SK-N-SH (cell line): ENCODE results near the gene GPR162. TPM values are rescaled to one million over a fixed set of nuclear protein-coding genes. Genes with fewer than 3 reads are reported as not detected.

Experiments used
- CTCF ChIA-PET: fragments of 300-600, 350-600 bp; formaldehyde crosslinking; extraction: SDS; loops from one replicate; lab custom pipeline; 2021; lab: Yijun Ruan, JAX
- POLR2A ChIA-PET: fragments of 350-600 bp; sonication (Branson Sonifier 250); formaldehyde crosslinking; extraction: SDS; loops from one replicate; lab custom pipeline; 2020; ENCODE audit warnings: antibody characterized with exemption, inconsistent platforms; lab: Yijun Ruan, JAX
- DNase-seq: peaks from one replicate; pipeline ENCODE4 v3.0.0; 2012
- H2AFZ ChIP-seq: fragments of 200-600 bp; sonication (generic); 2 replicates; pipeline ENCODE4 v1.8.1; 2016; ENCODE audit warnings: antibody characterized with exemption, mild to moderate bottlenecking, low read depth
- H3F3A ChIP-seq: fragments of 200-600 bp; sonication (generic); replicated peaks from 2 replicates; pipeline ENCODE3; 2016; ENCODE audit warnings: antibody characterized with exemption, mild to moderate bottlenecking; ENCODE audit not compliant: insufficient read depth
- H3K27ac ChIP-seq, 2 experiments: fragments of 200-500 bp in 1 of 2; fragments of 200-600 bp in 1 of 2; sonication (Bioruptor generic) in 1 of 2; sonication (generic), shearing (Covaris generic) in 1 of 2; 2 replicates each; pipeline versions ENCODE4 v1.5.1 to v1.6.1; 2014 to 2016; ENCODE audit warnings: low read depth in 2 of 2, inconsistent platforms in 1 of 2, low read length in 1 of 2, mild to moderate bottlenecking in 1 of 2, mixed read lengths in 1 of 2
- H3K27me3 ChIP-seq: fragments of 200-600 bp; sonication (generic), shearing (Covaris generic); 2 replicates; pipeline ENCODE4 v1.6.1; 2016; ENCODE audit warnings: mixed run types; ENCODE audit not compliant: insufficient read depth
- H3K36me3 ChIP-seq, 2 experiments: fragments of 200-500 bp in 1 of 2; fragments of 200-600 bp in 1 of 2; sonication (Bioruptor generic) in 1 of 2; sonication (generic) in 1 of 2; replicated peaks in 1 of 2; 2 replicates each; pipeline versions ENCODE3 to v1.5.1; 2014 to 2016; ENCODE audit warnings: low read length in 1 of 2, mild to moderate bottlenecking in 1 of 2; ENCODE audit not compliant: insufficient read depth in 2 of 2, control insufficient read depth in 1 of 2
- H3K4me1 ChIP-seq, 2 experiments: fragments of 200-500 bp in 1 of 2; fragments of 200-600 bp in 1 of 2; sonication (Bioruptor generic) in 1 of 2; sonication (generic), shearing (Covaris generic) in 1 of 2; 2 replicates each; pipeline versions ENCODE4 v1.5.1 to v1.6.1; 2014 to 2016; ENCODE audit warnings: low read depth in 1 of 2, low read length in 1 of 2, mixed run types in 1 of 2; ENCODE audit not compliant: insufficient read depth in 2 of 2, control insufficient read depth in 1 of 2
- H3K4me2 ChIP-seq: fragments of 200-600 bp; sonication (generic), shearing (Covaris generic); 2 replicates; pipeline ENCODE4 v1.6.1; 2017; ENCODE audit warnings: mixed run types
- H3K4me3 ChIP-seq, 2 experiments: fragments of 200-500 bp in 1 of 2; fragments of 200-600 bp in 1 of 2; sonication (Bioruptor generic) in 1 of 2; sonication (generic), shearing (Covaris generic) in 1 of 2; 2 replicates each; pipeline versions ENCODE4 v1.5.1 to v1.8.1; 2014 to 2016; ENCODE audit warnings: low read depth in 2 of 2, inconsistent platforms in 1 of 2, low read length in 1 of 2, mild to moderate bottlenecking in 1 of 2, mixed read lengths in 1 of 2, moderate library complexity in 1 of 2
- H3K79me2 ChIP-seq: fragments of 200-600 bp; sonication (generic); 2 replicates; pipeline ENCODE4 v1.8.1; 2017; ENCODE audit warnings: mild to moderate bottlenecking; ENCODE audit not compliant: insufficient read depth
- H3K9ac ChIP-seq: fragments of 200-600 bp; sonication (generic); 2 replicates; pipeline ENCODE4 v1.6.1; 2017; ENCODE audit warnings: mixed run types
- H3K9me2 ChIP-seq: fragments of 200-600 bp; sonication (generic); 2 replicates; pipeline ENCODE4 v1.6.1; 2017; ENCODE audit warnings: mixed run types
- H3K9me3 ChIP-seq: fragments of 200-600 bp; sonication (generic); 2 replicates; pipeline ENCODE4 v1.6.1; 2017; ENCODE audit warnings: mixed run types, mild to moderate bottlenecking, moderate library complexity
- H4K20me1 ChIP-seq: fragments of 200-600 bp; sonication (generic); 2 replicates; pipeline ENCODE4 v1.6.1; 2017; ENCODE audit warnings: mild to moderate bottlenecking, mixed run types; ENCODE audit not compliant: insufficient read depth
- CHD2 ChIP-seq: fragments of 150-350 bp; IDR thresholded peaks from 2 replicates; pipeline ENCODE4 v1.6.1; 2018; ENCODE audit warnings: low read length; ENCODE audit not compliant: partially characterized antibody
- ELF1 ChIP-seq: IDR thresholded peaks from 2 replicates; pipeline ENCODE4 v1.4.0; 2012
- EP300 ChIP-seq, 2 experiments: IDR thresholded peaks; 2 replicates each; pipeline versions ENCODE4 v1.4.0 to v1.6.1; 2012; ENCODE audit warnings: borderline replicate concordance in 1 of 2, low read depth in 1 of 2, low read length in 1 of 2
- EZH2phosphoT487 ChIP-seq: fragments of 200-600 bp; sonication (generic); IDR thresholded peaks from 2 replicates; pipeline ENCODE4 v1.6.1; 2017; ENCODE audit warnings: low read depth, mixed run types, mild to moderate bottlenecking, antibody characterized with exemption, moderate library complexity, borderline replicate concordance
- FOSL2 ChIP-seq: IDR thresholded peaks from 2 replicates; pipeline ENCODE4 v1.4.0; 2012; ENCODE audit warnings: low read depth, mild to moderate bottlenecking, moderate library complexity, borderline replicate concordance
- GABPA ChIP-seq: IDR thresholded peaks from 2 replicates; pipeline ENCODE4 v1.4.0; 2012; ENCODE audit warnings: low read depth, mild to moderate bottlenecking
- MXI1 ChIP-seq: IDR thresholded peaks from 2 replicates; pipeline ENCODE4 v1.6.1; 2012; ENCODE audit warnings: mild to moderate bottlenecking, low read depth, low read length, improper control_type of control experiment
- NRF1 ChIP-seq: IDR thresholded peaks from 2 replicates; pipeline ENCODE4 v1.6.1; 2012; ENCODE audit warnings: low read depth, mild to moderate bottlenecking, low read length
- PBX3 ChIP-seq: IDR thresholded peaks from 2 replicates; pipeline ENCODE4; 2012
- POLR2AphosphoS5 ChIP-seq: IDR thresholded peaks from 2 replicates; pipeline ENCODE4 v1.6.1; 2012; ENCODE audit warnings: low read depth, low read length
- RAD21 ChIP-seq: IDR thresholded peaks from 2 replicates; pipeline ENCODE4 v1.6.1; 2012; ENCODE audit warnings: mild to moderate bottlenecking, low read length
- RFX5 ChIP-seq: IDR thresholded peaks from 2 replicates; pipeline ENCODE4 v1.6.1; 2012; ENCODE audit warnings: mild to moderate bottlenecking, improper control_type of control experiment, low read length
- SIN3A ChIP-seq: IDR thresholded peaks from 2 replicates; pipeline ENCODE4 v1.6.1; 2012; ENCODE audit warnings: low read depth, mild to moderate bottlenecking, low read length, moderate library complexity, borderline replicate concordance
- SMC3 ChIP-seq: IDR thresholded peaks from 2 replicates; pipeline ENCODE4 v1.6.1; 2012; ENCODE audit warnings: low read depth, low read length, improper control_type of control experiment
- TAF1 ChIP-seq: IDR thresholded peaks from 2 replicates; pipeline ENCODE4 v1.6.1; 2012; ENCODE audit warnings: low read depth, mild to moderate bottlenecking, low read length, moderate library complexity, borderline replicate concordance
- TCF12 ChIP-seq: IDR thresholded peaks from 2 replicates; pipeline ENCODE4 v1.4.0; 2012
- YY1 ChIP-seq: IDR thresholded peaks from 2 replicates; pipeline ENCODE4 v1.4.0; 2012; ENCODE audit warnings: low read depth, mild to moderate bottlenecking
- WGBS: methylation state at CpG from one replicate; pipeline ENCODE4 v1.1.6; 2017; ENCODE audit warnings: low lambda C conversion rate; 5-methylcytosine and 5-hydroxymethylcytosine counted together
- polyA plus RNA-seq, 3 experiments: library from polyadenylated mRNA; depleted of rRNA; stranded (reverse); fragments of >200 nt; gene quantifications; 2 replicates each; pipeline ENCODE4 v1.2.3, GENCODE V29; 2012
- TF ChIP-seq, protein P1 (sequence below): fragments of 200-600 bp; sonication (generic); IDR thresholded peaks from 2 replicates; pipeline ENCODE4 v1.6.1; 2017; ENCODE audit warnings: antibody characterized with exemption, mild to moderate bottlenecking, moderate library complexity
- TF ChIP-seq, protein P2 (sequence below): IDR thresholded peaks from 2 replicates; pipeline ENCODE4 v1.4.0; 2012; ENCODE audit warnings: low read depth

GPR162 gene
- polyA plus RNA-seq, 1 of the 3 experiments (the other 2 are of a cell fraction): 18.6 TPM

DNA sequence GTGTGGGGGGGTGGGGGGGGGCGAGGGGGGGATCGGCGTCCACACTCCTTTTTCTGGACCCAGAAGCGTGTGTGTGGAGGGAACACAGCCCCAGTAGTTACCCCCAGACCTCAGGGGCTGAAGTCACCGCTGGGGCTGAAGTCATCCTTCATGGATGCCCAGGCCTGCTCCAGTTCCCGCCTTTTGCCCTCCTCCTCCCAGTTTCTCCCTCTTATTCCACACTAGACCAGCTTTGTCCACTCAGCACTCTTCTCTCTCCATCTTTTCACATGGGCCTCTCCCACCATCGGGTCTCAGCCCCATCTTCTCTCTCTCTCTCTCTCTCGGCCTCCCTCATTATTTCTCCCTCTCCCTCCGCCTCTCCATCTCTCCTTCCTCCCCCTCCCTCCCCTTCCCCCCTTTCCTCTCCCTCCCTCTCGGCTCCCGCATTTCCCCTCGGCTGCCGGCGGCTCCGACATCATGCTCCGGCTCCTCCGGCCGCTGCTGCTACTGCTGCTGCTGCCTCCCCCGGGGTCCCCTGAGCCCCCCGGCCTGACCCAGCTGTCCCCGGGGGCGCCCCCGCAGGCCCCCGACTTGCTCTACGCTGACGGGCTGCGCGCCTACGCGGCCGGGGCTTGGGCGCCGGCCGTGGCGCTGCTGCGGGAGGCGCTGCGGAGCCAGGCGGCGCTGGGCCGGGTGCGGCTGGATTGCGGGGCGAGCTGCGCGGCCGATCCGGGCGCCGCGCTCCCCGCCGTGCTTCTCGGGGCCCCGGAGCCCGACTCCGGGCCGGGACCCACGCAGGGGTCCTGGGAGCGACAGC lies 6.6 kb downstream of the GPR162 start, which contains the start of gene P3H3:
Gene P3H3, plus strand, starts transcription at position 426 of the 799 bp plus-strand sequence. Its CDS starts 34 bp downstream, at position 460.
- Histone ChIP-seq H2AFZ (peak within 1 kb of the TSS; percentile 33; the same call in 1 of the 2 replicates), H3K27ac (peak within 1 kb of the TSS; percentile 66 to 93), H3K36me3 (peaks cover 9 to 25% of the 10 kb centered on the region in 2 experiments), H3F3A (peaks cover 8% of the 10 kb centered on the region), H3K4me3 (peak within 1 kb of the TSS; percentile 73 to 79), H3K27me3 (no peaks in the 10 kb centered on the region), H3K9ac (peak within 1 kb of the TSS; percentile 95), H3K4me1 (peaks cover 13 to 41% of the 10 kb centered on the region in 2 experiments; a peak in 3 of 4 replicates), H3K9me2 (no peaks in the 10 kb centered on the region), H3K9me3 (no peaks in the 10 kb centered on the region), H4K20me1 (0 out of 2 replicates have a peak, but pooled peaks cover 3% of the 10 kb centered on the region), H3K79me2 (peaks cover 31% of the 10 kb centered on the region), H3K4me2 (peak within 1 kb of the TSS; percentile 94)
- POLR2A ChIA-PET: interaction anchor here (1.0 to 7.0 kb wide), 12 partner anchors 8 to 138 kb away, joined by 3 to 46 read pairs (median 4); partner anchors contain the start of genes CDCA3, COPS7A, MLF2 and PTMS
- DNase-seq: peak; percentile 84
- TF ChIP-seq TAF1: 0 out of 2 replicates have a peak, but pooled peaks have one; percentile 54
- TF ChIP-seq EZH2phosphoT487: no peak
- 0 out of 2 replicates have a peak, but pooled peaks have one; percentile 22 for TF ChIP-seq SIN3A
- no peak for TF ChIP-seq ELF1
- TF ChIP-seq POLR2AphosphoS5: peak; percentile 34
- 3% methylated on average over 22 of the region's 60 CpGs for WGBS
- CTCF ChIA-PET: interaction anchor here (0.9 to 14.1 kb wide), 11 partner anchors 7 to 93 kb away, joined by 3 to 246 read pairs (median 6); partner anchors contain the start of genes CDCA3, GNB3, MLF2 and PTMS

DNA sequence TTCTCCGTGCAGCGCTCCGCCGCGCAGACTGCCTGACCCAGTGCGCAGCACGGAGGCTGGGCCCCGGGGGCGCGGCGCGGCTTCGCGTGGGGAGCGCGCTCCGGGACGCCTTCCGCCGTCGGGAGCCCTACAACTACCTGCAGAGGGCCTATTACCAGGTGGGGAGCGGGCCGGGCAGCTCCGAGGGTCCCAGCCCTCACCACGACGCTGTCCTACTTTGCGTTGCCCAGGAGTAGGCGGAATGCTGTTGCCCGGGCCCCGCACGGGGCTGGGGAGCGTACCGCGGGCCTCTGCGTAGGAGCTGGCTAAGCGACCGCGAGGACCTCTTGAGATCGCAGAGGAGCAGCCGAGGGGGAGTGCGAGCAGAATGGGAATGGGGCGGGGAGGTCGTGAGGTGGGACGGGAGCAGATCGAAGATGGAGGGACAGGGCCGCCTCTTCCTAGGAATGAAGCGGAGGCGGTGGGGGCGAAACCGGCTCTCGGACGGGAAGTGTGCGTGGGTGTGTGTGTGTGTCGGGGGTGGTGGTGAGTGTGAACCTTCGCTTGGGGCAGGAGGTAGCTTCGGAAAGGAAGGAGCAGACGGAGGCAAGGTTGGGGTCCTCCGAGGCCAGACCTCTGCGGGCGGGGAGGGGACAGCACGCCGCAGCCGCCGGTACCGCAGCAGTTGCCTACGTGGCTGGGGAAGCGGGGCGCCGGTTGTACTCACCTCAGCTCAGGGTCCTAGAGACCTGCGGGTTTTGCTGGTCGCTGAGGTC lies 7.3 kb downstream of the GPR162 start:
- Histone ChIP-seq H2AFZ (peak overlapping the region; percentile 33; the same call in 1 of the 2 replicates), H3K79me2 (peaks cover 31% of the 10 kb centered on the region), H3K27me3 (no peaks in the 10 kb centered on the region), H3K9ac (peak overlapping the region; percentile 95), H3K27ac (peak overlapping the region; percentile 66 to 93), H3K36me3 (peaks cover 13 to 33% of the 10 kb centered on the region in 2 experiments), H3K9me3 (no peaks in the 10 kb centered on the region), H3K4me1 (peaks cover 13 to 34% of the 10 kb centered on the region in 2 experiments; a peak in 3 of 4 replicates), H3K4me2 (peak overlapping the region; percentile 94), H3K9me2 (no peaks in the 10 kb centered on the region), H3F3A (peaks cover 8% of the 10 kb centered on the region), H4K20me1 (0 out of 2 replicates have a peak, but pooled peaks cover 6% of the 10 kb centered on the region), H3K4me3 (peak overlapping the region; percentile 73 to 79)
- POLR2A ChIA-PET: interaction anchor here (1.0 to 7.0 kb wide), 10 partner anchors 8 to 140 kb away, joined by 3 to 46 read pairs (median 6); partner anchors contain the start of genes CDCA3, COPS7A, GNB3 and MLF2
- peak; percentile 58 for TF ChIP-seq MXI1
- no peak for TF ChIP-seq EP300 (IDR thresholded peaks at IDR 0.05; ENCODE audit: borderline replicate concordance in 1 of 2, low read depth in 1 of 2, low read length in 1 of 2)
- no peak for TF ChIP-seq ELF1
- TF ChIP-seq PBX3: no peak
- TF ChIP-seq SIN3A: peak; percentile 53; the same call in 1 of the 2 replicates
- TF ChIP-seq RAD21: no peak
- TF ChIP-seq TAF1: peak; percentile 26; the same call in 1 of the 2 replicates
- TF ChIP-seq RFX5: no peak
- TF ChIP-seq, protein P1, sequence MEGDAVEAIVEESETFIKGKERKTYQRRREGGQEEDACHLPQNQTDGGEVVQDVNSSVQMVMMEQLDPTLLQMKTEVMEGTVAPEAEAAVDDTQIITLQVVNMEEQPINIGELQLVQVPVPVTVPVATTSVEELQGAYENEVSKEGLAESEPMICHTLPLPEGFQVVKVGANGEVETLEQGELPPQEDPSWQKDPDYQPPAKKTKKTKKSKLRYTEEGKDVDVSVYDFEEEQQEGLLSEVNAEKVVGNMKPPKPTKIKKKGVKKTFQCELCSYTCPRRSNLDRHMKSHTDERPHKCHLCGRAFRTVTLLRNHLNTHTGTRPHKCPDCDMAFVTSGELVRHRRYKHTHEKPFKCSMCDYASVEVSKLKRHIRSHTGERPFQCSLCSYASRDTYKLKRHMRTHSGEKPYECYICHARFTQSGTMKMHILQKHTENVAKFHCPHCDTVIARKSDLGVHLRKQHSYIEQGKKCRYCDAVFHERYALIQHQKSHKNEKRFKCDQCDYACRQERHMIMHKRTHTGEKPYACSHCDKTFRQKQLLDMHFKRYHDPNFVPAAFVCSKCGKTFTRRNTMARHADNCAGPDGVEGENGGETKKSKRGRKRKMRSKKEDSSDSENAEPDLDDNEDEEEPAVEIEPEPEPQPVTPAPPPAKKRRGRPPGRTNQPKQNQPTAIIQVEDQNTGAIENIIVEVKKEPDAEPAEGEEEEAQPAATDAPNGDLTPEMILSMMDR: no peak
- TF ChIP-seq GABPA: no peak
- TF ChIP-seq, protein P2, sequence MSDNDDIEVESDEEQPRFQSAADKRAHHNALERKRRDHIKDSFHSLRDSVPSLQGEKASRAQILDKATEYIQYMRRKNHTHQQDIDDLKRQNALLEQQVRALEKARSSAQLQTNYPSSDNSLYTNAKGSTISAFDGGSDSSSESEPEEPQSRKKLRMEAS: peak; percentile 44
- TF ChIP-seq YY1: peak; percentile 58; the same call in 1 of the 2 replicates
- no peak; the same call in 1 of the 2 replicates for TF ChIP-seq POLR2AphosphoS5
- TF ChIP-seq NRF1: no peak
- TF ChIP-seq TCF12: no peak
- TF ChIP-seq FOSL2: no peak
- TF ChIP-seq CHD2: no peak
- no peak for TF ChIP-seq SMC3
- WGBS: 8% methylated on average over 31 of the region's 71 CpGs
- DNase-seq: peak; percentile 81
- CTCF ChIA-PET: interaction anchor here (0.6 to 14.1 kb wide), 10 partner anchors 18 to 105 kb away, joined by 3 to 246 read pairs (median 6); partner anchors contain the start of genes CDCA3, COPS7A, GNB3 and MLF2
